H9 (cell line): ENCODE results near the gene EPB41L4A. TPM values are rescaled to one million over a fixed set of nuclear protein-coding genes. Genes with fewer than 3 reads are reported as not detected.

Experiments used
- DNase-seq: peaks from one replicate; pipeline ENCODE4 v3.0.0-alpha.2; 2017
- H2AFZ ChIP-seq: one replicate; pipeline ENCODE4 v1.6.1; 2013; ENCODE audit warnings: mild to moderate bottlenecking, low read length, control low read depth, moderate library complexity
- H2AK5ac ChIP-seq: 2 replicates; pipeline ENCODE4 v1.6.1; 2013; ENCODE audit warnings: low read length, control low read depth, mixed read lengths; ENCODE audit not compliant: insufficient read length
- H2BK120ac ChIP-seq: one replicate; pipeline ENCODE4 v1.6.1; 2013; ENCODE audit warnings: low read depth, mild to moderate bottlenecking, low read length, control low read depth, inconsistent platforms; ENCODE audit not compliant: poor library complexity, severe bottlenecking
- H2BK12ac ChIP-seq: 2 replicates; pipeline ENCODE4 v1.6.1; 2013; ENCODE audit warnings: low read length, control low read depth, mixed read lengths, low read depth; ENCODE audit not compliant: insufficient read length
- H2BK15ac ChIP-seq: 2 replicates; pipeline ENCODE4 v1.6.1; 2013; ENCODE audit warnings: low read depth, low read length, control low read depth
- H2BK20ac ChIP-seq: one replicate; pipeline ENCODE4 v1.6.1; 2013; ENCODE audit warnings: low read depth, mild to moderate bottlenecking, low read length, control low read depth, inconsistent platforms; ENCODE audit not compliant: poor library complexity, severe bottlenecking
- H2BK5ac ChIP-seq: 2 replicates; pipeline ENCODE4 v1.6.1; 2013; ENCODE audit warnings: low read length, control low read depth, mixed read lengths; ENCODE audit not compliant: insufficient read length
- H3K14ac ChIP-seq: 2 replicates; pipeline ENCODE4 v1.6.1; 2013; ENCODE audit warnings: low read length, control low read depth; ENCODE audit not compliant: insufficient read depth
- H3K18ac ChIP-seq: 2 replicates; pipeline ENCODE4 v1.6.1; 2013; ENCODE audit warnings: low read depth, mild to moderate bottlenecking, mixed read lengths, low read length, control low read depth; ENCODE audit not compliant: insufficient read length
- H3K23ac ChIP-seq: 2 replicates; pipeline ENCODE4 v1.6.1; 2013; ENCODE audit warnings: low read length, control low read depth, mixed read lengths, low read depth; ENCODE audit not compliant: insufficient read length
- H3K23me2 ChIP-seq: 2 replicates; pipeline ENCODE4 v1.6.1; 2013; ENCODE audit warnings: low read depth, mild to moderate bottlenecking, mixed read lengths, low read length, control low read depth; ENCODE audit not compliant: insufficient read length, poor library complexity, severe bottlenecking
- H3K27ac ChIP-seq: 2 replicates; pipeline ENCODE4 v1.5.1; 2013; ENCODE audit warnings: low read length, control low read depth, mixed read lengths, low read depth; ENCODE audit not compliant: insufficient read length
- H3K27me3 ChIP-seq: 2 replicates; pipeline ENCODE4 v1.6.1; 2013; ENCODE audit warnings: low read length, control low read depth, inconsistent platforms; ENCODE audit not compliant: insufficient read depth
- H3K4ac ChIP-seq: 2 replicates; pipeline ENCODE4 v1.6.1; 2013; ENCODE audit warnings: low read depth, mild to moderate bottlenecking, control low read depth, inconsistent platforms, low read length, moderate library complexity
- H3K4me1 ChIP-seq: 2 replicates; pipeline ENCODE4 v1.6.1; 2013; ENCODE audit warnings: low read length, control low read depth, inconsistent platforms; ENCODE audit not compliant: insufficient read depth
- H3K4me2 ChIP-seq: 2 replicates; pipeline ENCODE4 v1.6.1; 2013; ENCODE audit warnings: low read length, control low read depth, mixed read lengths; ENCODE audit not compliant: insufficient read length, insufficient read depth
- H3K56ac ChIP-seq: 2 replicates; pipeline ENCODE4 v1.6.1; 2013; ENCODE audit warnings: low read depth, mild to moderate bottlenecking, mixed read lengths, low read length, control low read depth; ENCODE audit not compliant: insufficient read length
- H3K79me1 ChIP-seq: 2 replicates; pipeline ENCODE4 v1.6.1; 2013; ENCODE audit warnings: low read depth, mild to moderate bottlenecking, moderate library complexity, low read length, control low read depth, inconsistent platforms; ENCODE audit not compliant: insufficient read depth, poor library complexity, severe bottlenecking
- H3K79me2 ChIP-seq: 2 replicates; pipeline ENCODE4 v1.6.1; 2013; ENCODE audit warnings: low read length, control low read depth, inconsistent platforms; ENCODE audit not compliant: insufficient read depth
- H3K9ac ChIP-seq: 2 replicates; pipeline ENCODE4 v1.6.1; 2013; ENCODE audit warnings: low read length, control low read depth, mixed read lengths; ENCODE audit not compliant: insufficient read length; ENCODE audit errors: extremely low read depth
- H3K9me3 ChIP-seq: one replicate; pipeline ENCODE4 v1.6.1; 2013; ENCODE audit warnings: low read depth, low read length, inconsistent platforms; ENCODE audit not compliant: control insufficient read depth
- H3T11ph ChIP-seq: one replicate; pipeline ENCODE4 v1.6.1; 2013; ENCODE audit warnings: mild to moderate bottlenecking, low read length, control low read depth, inconsistent platforms
- H4K20me1 ChIP-seq: one replicate; pipeline ENCODE4 v1.6.1; 2013; ENCODE audit not compliant: control insufficient read depth, insufficient read length, insufficient read depth
- H4K5ac ChIP-seq: 2 replicates; pipeline ENCODE4 v1.6.1; 2013; ENCODE audit warnings: low read depth, mild to moderate bottlenecking, mixed read lengths, low read length, control low read depth; ENCODE audit not compliant: insufficient read length
- H4K8ac ChIP-seq: replicated peaks from 2 replicates; pipeline ENCODE4 v1.6.1; 2013; ENCODE audit warnings: low read length, control low read depth, mixed read lengths, low read depth; ENCODE audit not compliant: insufficient read length
- H4K91ac ChIP-seq: 2 replicates; pipeline ENCODE4 v1.6.1; 2013; ENCODE audit warnings: low read depth, mild to moderate bottlenecking, moderate library complexity, mixed read lengths, low read length, control low read depth; ENCODE audit not compliant: insufficient read length
- H3K27ac Mint-ChIP-seq, 3 experiments: 2 replicates in 2 of 3; 3 replicates in 1 of 3; pipeline ENCODE4 v1.8.0; 2020 to 2021; ENCODE audit warnings: mixed read lengths in 3 of 3, mild to moderate bottlenecking in 1 of 3, moderate library complexity in 1 of 3
- H3K27me3 Mint-ChIP-seq: 2 replicates; pipeline ENCODE4 v1.8.0; 2021; ENCODE audit warnings: low read depth, mild to moderate bottlenecking, moderate library complexity, mixed read lengths
- H3K36me3 Mint-ChIP-seq, 3 experiments: 2 replicates in 2 of 3; 3 replicates in 1 of 3; pipeline ENCODE4 v1.8.0; 2020 to 2021; ENCODE audit warnings: low read depth in 3 of 3, mixed read lengths in 3 of 3; ENCODE audit not compliant: insufficient read depth in 1 of 3
- H3K4me1 Mint-ChIP-seq, 2 experiments: 2 replicates each; pipeline ENCODE4 v1.8.0; 2020; ENCODE audit warnings: mixed read lengths in 2 of 2
- H3K4me3 Mint-ChIP-seq, 2 experiments: 2 replicates in 1 of 2; 3 replicates in 1 of 2; pipeline ENCODE4 v1.8.0; 2020 to 2021; ENCODE audit warnings: mild to moderate bottlenecking in 2 of 2, mixed read lengths in 2 of 2, moderate library complexity in 1 of 2
- H3K9me3 Mint-ChIP-seq, 2 experiments: 2 replicates in 1 of 2; 3 replicates in 1 of 2; pipeline ENCODE4 v1.8.0; 2020; ENCODE audit warnings: mild to moderate bottlenecking in 2 of 2, mixed read lengths in 2 of 2, moderate library complexity in 1 of 2
- total RNA-seq: library from RNA; stranded (reverse); gene quantifications from 2 replicates; pipeline ENCODE4 v1.2.1, GENCODE V29; 2021
- TF ChIP-seq, protein P1 (sequence below): fragments of 200-600 bp; sonication (generic); conservative IDR thresholded peaks from 3 replicates; pipeline ENCODE4 v1.8.0; 2021; ENCODE audit warnings: antibody characterized with exemption, mild to moderate bottlenecking

Gene EPB41L4A
- total RNA-seq, 1 experiment from 2014 or later, result 4.9 TPM

DNA sequence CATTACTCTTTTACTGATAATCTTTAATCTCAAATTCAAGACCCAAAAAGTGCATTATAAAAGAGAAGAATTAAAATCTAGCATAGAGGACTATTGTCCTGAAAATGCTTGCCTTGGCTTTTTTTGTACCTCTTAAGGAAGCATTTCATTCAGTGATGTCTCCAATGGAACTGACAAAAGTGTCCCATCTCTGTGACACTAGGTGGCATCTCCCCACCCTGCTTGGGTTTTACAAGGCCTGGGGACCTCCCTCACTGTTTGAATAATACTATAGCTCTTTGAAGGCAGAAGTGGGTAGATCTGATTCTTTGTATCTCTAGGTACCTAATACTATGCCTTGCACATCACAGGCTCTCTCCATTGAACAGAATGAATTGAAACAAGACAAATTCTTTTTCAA is 180.6 kb downstream of the EPB41L4A start:
- no peak overlapping the region for H2BK5ac ChIP-seq
- H3K79me2 ChIP-seq, result peaks cover 2% of the 10 kb centered on the region; the same call in 1 of the 2 replicates
- no peak overlapping the region for H2AK5ac ChIP-seq
- H2BK15ac ChIP-seq, result no peak overlapping the region
- H3K9me3 ChIP-seq, result no peaks in the 10 kb centered on the region
- H2BK12ac ChIP-seq, result no peak overlapping the region
- no peak for DNase-seq
- no peak overlapping the region for H2BK120ac ChIP-seq
- no peak overlapping the region for H3K4ac ChIP-seq
- H3K23me2 ChIP-seq, result no peaks in the 10 kb centered on the region
- Mint-ChIP-seq H3K36me3 (no peaks in the 10 kb centered on the region), H3K4me1 (peaks cover 27 to 33% of the 10 kb centered on the region in 2 experiments), H3K4me3 (no peak overlapping the region), H3K9me3 (no peaks in the 10 kb centered on the region), H3K27ac (no peak overlapping the region), H3K27me3 (no peaks in the 10 kb centered on the region)
- H2BK20ac ChIP-seq, result no peak overlapping the region
- no peak overlapping the region for H3T11ph ChIP-seq
- H3K23ac ChIP-seq, result no peak overlapping the region
- no peak overlapping the region for H4K91ac ChIP-seq
- no peak overlapping the region for H2AFZ ChIP-seq
- no peak overlapping the region for H4K5ac ChIP-seq
- no peak overlapping the region for H3K14ac ChIP-seq
- no peak overlapping the region for H3K4me2 ChIP-seq
- no peak overlapping the region for H3K27ac ChIP-seq
- no peaks in the 10 kb centered on the region for H4K20me1 ChIP-seq
- H3K9ac ChIP-seq, result no peak overlapping the region
- TF ChIP-seq, protein P1, sequence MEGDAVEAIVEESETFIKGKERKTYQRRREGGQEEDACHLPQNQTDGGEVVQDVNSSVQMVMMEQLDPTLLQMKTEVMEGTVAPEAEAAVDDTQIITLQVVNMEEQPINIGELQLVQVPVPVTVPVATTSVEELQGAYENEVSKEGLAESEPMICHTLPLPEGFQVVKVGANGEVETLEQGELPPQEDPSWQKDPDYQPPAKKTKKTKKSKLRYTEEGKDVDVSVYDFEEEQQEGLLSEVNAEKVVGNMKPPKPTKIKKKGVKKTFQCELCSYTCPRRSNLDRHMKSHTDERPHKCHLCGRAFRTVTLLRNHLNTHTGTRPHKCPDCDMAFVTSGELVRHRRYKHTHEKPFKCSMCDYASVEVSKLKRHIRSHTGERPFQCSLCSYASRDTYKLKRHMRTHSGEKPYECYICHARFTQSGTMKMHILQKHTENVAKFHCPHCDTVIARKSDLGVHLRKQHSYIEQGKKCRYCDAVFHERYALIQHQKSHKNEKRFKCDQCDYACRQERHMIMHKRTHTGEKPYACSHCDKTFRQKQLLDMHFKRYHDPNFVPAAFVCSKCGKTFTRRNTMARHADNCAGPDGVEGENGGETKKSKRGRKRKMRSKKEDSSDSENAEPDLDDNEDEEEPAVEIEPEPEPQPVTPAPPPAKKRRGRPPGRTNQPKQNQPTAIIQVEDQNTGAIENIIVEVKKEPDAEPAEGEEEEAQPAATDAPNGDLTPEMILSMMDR, result no peak; the same call in 2 of the 3 replicates
- no peaks in the 10 kb centered on the region; the same call in 1 of the 2 replicates for H3K4me1 ChIP-seq
- no peak overlapping the region for H3K18ac ChIP-seq
- no peaks in the 10 kb centered on the region for H3K27me3 ChIP-seq
- no peak overlapping the region for H3K56ac ChIP-seq
- H3K79me1 ChIP-seq, result no peaks in the 10 kb centered on the region
- no peak overlapping the region for H4K8ac ChIP-seq
